ENCODE data around the gene GPR153. TPM values are rescaled to one million over a fixed set of nuclear protein-coding genes. Genes with fewer than 3 reads are reported as not detected.

GPR153 gene
- polyA plus RNA-seq, 1 of the 3 experiments (the other 2 are of a cell fraction): 6.6 TPM

DNA sequence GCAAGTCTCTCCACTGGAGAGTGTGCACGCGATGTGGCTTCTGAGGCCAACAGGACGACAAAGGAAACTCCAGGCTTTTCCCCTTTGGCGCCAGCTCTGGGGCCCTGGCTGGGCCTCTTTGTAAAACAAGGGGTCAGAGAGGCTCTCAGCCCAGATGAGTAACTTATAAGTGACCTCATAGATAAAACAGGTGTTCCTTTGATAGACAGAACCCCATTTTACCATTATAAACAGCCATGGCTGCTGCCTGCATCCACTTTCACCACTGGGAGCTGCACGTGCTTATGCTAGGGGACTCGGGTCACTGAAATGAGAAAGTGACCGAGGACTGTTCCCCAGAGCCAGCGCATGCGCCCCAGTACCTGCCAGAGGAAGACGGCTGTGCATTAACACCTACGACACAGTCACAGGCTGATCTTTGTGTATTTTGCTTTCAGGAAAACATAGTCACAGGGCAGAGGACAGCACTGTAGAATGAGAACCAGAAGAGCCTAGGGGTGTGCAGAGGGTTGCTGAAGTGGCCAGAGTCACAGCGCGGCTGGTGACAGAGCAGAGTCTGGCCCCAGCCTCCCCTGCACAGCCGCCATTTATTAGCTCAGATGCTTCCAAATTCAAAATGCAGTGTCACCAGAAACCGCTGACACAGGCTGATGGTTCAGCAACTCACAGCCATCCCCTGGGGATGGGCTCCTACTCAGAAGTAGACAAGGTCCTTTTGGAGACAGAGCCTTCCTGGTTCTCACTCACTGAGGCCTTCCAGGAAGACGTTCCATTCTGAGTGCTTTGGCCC is 42.3 kb downstream of the GPR153 start:
- Histone ChIP-seq H3K9me3 (no peaks in the 10 kb centered on the region), H3K27ac (ENCODE audit: low read depth in 2 of 2, low read length in 1 of 2) (no peak overlapping the region), H3K9me2 (no peaks in the 10 kb centered on the region), H4K20me1 (ENCODE audit: insufficient read depth) (no peaks in the 10 kb centered on the region), H2AFZ (ENCODE audit: low read depth) (no peak overlapping the region), H3K79me2 (ENCODE audit: insufficient read depth) (peaks cover 3% of the 10 kb centered on the region; the same call in 1 of the 2 replicates), H3F3A (replicated peaks; ENCODE audit: insufficient read depth) (no peaks in the 10 kb centered on the region), H3K36me3 (replicated peaks in 1 of 2; ENCODE audit: control insufficient read depth in 1 of 2, insufficient read depth in 2 of 2, low read length in 1 of 2) (peaks cover 0 to 16% of the 10 kb centered on the region in 2 experiments), H3K4me2 (no peak overlapping the region), H3K9ac (no peak overlapping the region), H3K27me3 (ENCODE audit: insufficient read depth) (no peaks in the 10 kb centered on the region), H3K4me3 (ENCODE audit: low read depth in 2 of 2, low read length in 1 of 2) (no peak overlapping the region), H3K4me1 (ENCODE audit: control insufficient read depth in 1 of 2, insufficient read depth in 2 of 2, low read depth in 1 of 2, low read length in 1 of 2) (no peaks in the 10 kb centered on the region)
- ChIA-PET CTCF (interaction anchor here (1.4 to 2.5 kb wide), 2 partner anchors 9 to 10 kb away, joined by 3 to 10 read pairs; no protein-coding TSS in a partner anchor), POLR2A (interaction anchor here (0.6 kb wide), 1 partner anchor 158 kb away, joined by 4 read pairs; no protein-coding TSS in a partner anchor)
- TF ChIP-seq, protein P1, sequence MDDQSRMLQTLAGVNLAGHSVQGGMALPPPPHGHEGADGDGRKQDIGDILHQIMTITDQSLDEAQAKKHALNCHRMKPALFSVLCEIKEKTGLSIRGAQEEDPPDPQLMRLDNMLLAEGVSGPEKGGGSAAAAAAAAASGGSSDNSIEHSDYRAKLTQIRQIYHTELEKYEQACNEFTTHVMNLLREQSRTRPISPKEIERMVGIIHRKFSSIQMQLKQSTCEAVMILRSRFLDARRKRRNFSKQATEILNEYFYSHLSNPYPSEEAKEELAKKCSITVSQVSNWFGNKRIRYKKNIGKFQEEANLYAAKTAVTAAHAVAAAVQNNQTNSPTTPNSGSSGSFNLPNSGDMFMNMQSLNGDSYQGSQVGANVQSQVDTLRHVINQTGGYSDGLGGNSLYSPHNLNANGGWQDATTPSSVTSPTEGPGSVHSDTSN (IDR thresholded peaks at IDR 0.05): no peak
- TF ChIP-seq CHD2 (IDR thresholded peaks at IDR 0.05; ENCODE audit: low read length, partially characterized antibody) (no peak), EP300 (IDR thresholded peaks at IDR 0.05; ENCODE audit: borderline replicate concordance in 1 of 2, low read depth in 1 of 2, low read length in 1 of 2) (no peak), GATA2 (CRISPR knock-in tag; IDR thresholded peaks at IDR 0.05) (no peak), RXRA (IDR thresholded peaks at IDR 0.05; ENCODE audit: borderline replicate concordance, low read depth) (no peak), RFX5 (IDR thresholded peaks at IDR 0.05; ENCODE audit: low read length) (no peak), ELF1 (IDR thresholded peaks at IDR 0.05) (no peak), JUND (IDR thresholded peaks at IDR 0.05) (no peak), RCOR1 (IDR thresholded peaks at IDR 0.05; ENCODE audit: low read length) (no peak), RAD21 (IDR thresholded peaks at IDR 0.05; ENCODE audit: low read length) (no peak), POLR2AphosphoS5 (IDR thresholded peaks at IDR 0.05; ENCODE audit: low read depth, low read length) (no peak), NFIC (IDR thresholded peaks at IDR 0.05; ENCODE audit: borderline replicate concordance) (no peak)
- TF ChIP-seq, protein P2, sequence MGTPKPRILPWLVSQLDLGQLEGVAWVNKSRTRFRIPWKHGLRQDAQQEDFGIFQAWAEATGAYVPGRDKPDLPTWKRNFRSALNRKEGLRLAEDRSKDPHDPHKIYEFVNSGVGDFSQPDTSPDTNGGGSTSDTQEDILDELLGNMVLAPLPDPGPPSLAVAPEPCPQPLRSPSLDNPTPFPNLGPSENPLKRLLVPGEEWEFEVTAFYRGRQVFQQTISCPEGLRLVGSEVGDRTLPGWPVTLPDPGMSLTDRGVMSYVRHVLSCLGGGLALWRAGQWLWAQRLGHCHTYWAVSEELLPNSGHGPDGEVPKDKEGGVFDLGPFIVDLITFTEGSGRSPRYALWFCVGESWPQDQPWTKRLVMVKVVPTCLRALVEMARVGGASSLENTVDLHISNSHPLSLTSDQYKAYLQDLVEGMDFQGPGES (IDR thresholded peaks at IDR 0.05; ENCODE audit: low read depth, low read length): no peak
- TF ChIP-seq, protein P3, sequence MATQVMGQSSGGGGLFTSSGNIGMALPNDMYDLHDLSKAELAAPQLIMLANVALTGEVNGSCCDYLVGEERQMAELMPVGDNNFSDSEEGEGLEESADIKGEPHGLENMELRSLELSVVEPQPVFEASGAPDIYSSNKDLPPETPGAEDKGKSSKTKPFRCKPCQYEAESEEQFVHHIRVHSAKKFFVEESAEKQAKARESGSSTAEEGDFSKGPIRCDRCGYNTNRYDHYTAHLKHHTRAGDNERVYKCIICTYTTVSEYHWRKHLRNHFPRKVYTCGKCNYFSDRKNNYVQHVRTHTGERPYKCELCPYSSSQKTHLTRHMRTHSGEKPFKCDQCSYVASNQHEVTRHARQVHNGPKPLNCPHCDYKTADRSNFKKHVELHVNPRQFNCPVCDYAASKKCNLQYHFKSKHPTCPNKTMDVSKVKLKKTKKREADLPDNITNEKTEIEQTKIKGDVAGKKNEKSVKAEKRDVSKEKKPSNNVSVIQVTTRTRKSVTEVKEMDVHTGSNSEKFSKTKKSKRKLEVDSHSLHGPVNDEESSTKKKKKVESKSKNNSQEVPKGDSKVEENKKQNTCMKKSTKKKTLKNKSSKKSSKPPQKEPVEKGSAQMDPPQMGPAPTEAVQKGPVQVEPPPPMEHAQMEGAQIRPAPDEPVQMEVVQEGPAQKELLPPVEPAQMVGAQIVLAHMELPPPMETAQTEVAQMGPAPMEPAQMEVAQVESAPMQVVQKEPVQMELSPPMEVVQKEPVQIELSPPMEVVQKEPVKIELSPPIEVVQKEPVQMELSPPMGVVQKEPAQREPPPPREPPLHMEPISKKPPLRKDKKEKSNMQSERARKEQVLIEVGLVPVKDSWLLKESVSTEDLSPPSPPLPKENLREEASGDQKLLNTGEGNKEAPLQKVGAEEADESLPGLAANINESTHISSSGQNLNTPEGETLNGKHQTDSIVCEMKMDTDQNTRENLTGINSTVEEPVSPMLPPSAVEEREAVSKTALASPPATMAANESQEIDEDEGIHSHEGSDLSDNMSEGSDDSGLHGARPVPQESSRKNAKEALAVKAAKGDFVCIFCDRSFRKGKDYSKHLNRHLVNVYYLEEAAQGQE (IDR thresholded peaks at IDR 0.05; ENCODE audit: low read depth, low read length): no peak
- TF ChIP-seq, protein P4, sequence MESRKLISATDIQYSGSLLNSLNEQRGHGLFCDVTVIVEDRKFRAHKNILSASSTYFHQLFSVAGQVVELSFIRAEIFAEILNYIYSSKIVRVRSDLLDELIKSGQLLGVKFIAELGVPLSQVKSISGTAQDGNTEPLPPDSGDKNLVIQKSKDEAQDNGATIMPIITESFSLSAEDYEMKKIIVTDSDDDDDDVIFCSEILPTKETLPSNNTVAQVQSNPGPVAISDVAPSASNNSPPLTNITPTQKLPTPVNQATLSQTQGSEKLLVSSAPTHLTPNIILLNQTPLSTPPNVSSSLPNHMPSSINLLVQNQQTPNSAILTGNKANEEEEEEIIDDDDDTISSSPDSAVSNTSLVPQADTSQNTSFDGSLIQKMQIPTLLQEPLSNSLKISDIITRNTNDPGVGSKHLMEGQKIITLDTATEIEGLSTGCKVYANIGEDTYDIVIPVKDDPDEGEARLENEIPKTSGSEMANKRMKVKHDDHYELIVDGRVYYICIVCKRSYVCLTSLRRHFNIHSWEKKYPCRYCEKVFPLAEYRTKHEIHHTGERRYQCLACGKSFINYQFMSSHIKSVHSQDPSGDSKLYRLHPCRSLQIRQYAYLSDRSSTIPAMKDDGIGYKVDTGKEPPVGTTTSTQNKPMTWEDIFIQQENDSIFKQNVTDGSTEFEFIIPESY (IDR thresholded peaks at IDR 0.05; ENCODE audit: borderline replicate concordance, low read depth): no peak
- 94% methylated on average over 14 of the region's 16 CpGs for WGBS (ENCODE audit: low lambda C conversion rate)
- peak; percentile 10 for DNase-seq

Measured in SK-N-SH (cell line).